HUDEP-2 (cell line): ENCODE results near the gene USF3.

Source experiments
- DNase-seq, 76 experiments: peaks; one replicate each; lab custom pipeline; 2025; ENCODE audit not compliant: unreplicated experiment in 76 of 76; lab: John Stamatoyannopoulos, UW

The USF3 gene

GRCh38 chr3:113615976-113616375 is 80.5 kb downstream of the USF3 start:
- no peak for DNase-seq

- DNase-seq, result no peak
Measured at GRCh38 chr3:113614402-113614801, 82.0 kb downstream of the USF3 start.

GRCh38 chr3:113607219-113607596 is 89.2 kb downstream of the USF3 start:
- DNase-seq, result no peak

GRCh38 chr3:113606539-113607218 is 89.8 kb downstream of the USF3 start:
- no peak for DNase-seq

- no peak for DNase-seq
Measured at GRCh38 chr3:113602836-113603235, 93.6 kb downstream of the USF3 start.

GRCh38 chr3:113602256-113602655 is 94.2 kb downstream of the USF3 start:
- DNase-seq, result no peak

GRCh38 chr3:113601240-113601639 is 95.2 kb downstream of the USF3 start:
- no peak for DNase-seq

- no peak for DNase-seq
Measured at GRCh38 chr3:113600418-113601182, 95.8 kb downstream of the USF3 start.
